CD4-positive, alpha-beta T cell treated with Interleukin-17A for 4 hours (primary cell): ENCODE measurements around the gene BORA.
A peak's percentile ranks its signal among the peaks of the same experiment; 100 is the strongest.
"Not testable (repeated sequence)": the region's sequence is repeated elsewhere in the genome, so short reads cannot be mapped to it uniquely, and the experiment has no call there.

ENCODE experiments used
- DNase-seq: peaks from one replicate; pipeline ENCODE4 v3.0.0-alpha.2; 2020; ENCODE audit warnings: mixed read lengths

Gene BORA

DNA sequence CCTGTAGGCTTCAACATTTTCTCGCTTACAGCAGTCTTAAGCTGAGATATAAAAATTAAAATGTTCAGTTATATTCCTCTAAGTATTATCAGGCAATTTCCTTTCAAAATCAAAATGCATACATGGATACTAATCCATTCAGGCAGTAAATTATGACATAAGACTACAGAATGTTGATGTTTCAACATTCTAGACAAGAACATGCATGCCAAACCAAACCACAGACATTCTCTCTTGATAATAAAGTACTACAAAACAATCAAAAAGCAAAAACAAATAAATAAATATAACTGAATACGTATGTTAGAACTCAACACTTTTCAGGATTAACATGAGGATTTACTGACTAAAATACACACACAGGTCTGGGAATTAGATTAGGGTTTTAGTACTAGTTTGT is 46.3 kb downstream of the BORA start:
- DNase-seq, result no peak

DNA sequence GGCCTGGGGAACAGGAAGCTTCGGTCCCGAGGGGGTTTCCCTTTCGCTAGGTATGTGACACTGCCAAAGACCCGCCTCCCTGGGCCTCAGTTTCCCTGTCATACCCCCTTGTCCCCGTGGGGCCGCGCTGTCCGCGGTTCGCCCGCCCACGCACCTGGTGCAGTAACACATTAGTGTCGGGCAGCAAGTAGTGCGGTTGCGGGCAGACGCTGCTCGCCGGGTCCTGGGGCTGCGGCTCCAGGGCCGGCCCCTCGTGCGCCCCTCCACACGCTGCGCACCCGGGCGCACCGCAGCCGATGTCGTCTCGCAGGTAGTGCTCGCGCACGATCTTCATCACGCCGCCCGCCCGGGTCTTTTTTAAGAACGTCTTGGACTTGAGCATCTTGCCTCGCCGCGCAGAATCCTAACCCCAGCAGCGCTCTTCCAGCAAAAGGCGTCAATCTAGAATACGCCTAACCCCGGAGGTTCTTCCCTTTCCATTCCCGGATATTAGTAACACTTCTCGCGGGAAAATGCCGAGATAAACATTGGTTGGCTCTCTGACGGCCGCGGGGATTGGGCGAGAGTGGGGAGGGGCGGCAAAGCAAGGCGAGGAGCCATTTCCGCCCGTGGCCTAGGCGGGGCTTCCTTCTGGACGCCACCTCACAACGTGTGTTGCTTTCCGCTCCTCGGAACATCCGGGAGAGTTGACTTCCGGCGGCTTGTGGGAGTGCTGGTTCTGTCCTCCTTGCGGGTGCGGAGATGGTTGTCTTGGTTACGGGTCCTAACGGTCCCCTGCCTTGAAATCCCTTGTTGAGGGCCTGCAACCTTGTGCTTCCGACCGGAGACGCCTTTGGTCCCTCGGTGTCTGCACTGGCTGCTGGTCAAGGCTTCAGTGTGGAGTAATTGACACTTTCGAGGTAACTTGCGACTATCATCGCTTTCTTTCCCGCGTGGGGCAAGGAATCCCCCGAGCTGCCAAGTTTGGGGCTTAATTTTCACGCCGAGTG is 54.0 kb downstream of the BORA start, which contains the start of the genes DIS3 and PIBF1:
Gene DIS3, minus strand, starts transcription at position 450 of the 989 bp plus-strand sequence. Its CDS starts 68 bp downstream, at position 382.
Gene PIBF1, plus strand, starts transcription at position 683 of the 989 bp plus-strand sequence. CDS start 1,337 bp downstream, outside the sequence.
- DNase-seq, result peak; percentile 93

DNA sequence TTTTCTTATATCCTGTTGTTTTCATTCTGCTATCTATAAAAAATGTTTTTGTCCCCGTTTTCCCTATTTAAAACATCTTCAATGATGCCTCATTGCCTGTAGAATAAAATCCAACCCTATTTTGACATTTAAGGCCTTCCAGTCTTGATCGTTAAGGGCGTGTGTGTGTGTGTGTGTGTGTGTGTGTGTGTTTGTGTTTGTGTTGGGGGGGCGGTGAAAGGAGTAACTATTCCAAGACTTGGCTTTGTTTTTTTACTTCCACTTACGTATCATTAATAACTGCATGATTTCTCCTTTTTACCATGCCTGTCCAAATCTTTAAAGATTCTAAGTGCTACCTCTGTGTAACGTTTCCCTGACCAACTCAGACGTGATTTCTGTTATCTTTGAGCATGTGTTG is 55.0 kb downstream of the BORA start:
- DNase-seq, result peak; percentile 16

DNA sequence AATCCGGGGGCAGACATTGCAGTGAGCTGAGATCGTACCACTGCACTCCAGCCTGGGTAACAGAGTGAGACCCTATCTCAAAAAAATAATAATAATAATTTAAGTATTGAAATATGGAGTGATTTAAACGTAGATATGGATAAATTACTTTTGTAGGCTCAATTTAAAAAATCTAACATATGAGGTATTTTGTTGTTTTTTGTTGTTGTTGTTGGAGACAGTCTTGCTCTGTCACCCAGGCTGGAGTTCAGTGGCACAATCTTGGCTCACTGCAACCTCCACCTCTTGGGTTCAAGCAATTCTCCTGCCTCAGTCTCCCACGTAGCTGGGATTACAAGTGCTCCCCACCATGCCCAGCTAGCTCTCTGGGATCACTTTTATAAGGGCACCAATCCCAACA is 57.0 kb downstream of the BORA start:
- not testable (repeated sequence) for DNase-seq

DNA sequence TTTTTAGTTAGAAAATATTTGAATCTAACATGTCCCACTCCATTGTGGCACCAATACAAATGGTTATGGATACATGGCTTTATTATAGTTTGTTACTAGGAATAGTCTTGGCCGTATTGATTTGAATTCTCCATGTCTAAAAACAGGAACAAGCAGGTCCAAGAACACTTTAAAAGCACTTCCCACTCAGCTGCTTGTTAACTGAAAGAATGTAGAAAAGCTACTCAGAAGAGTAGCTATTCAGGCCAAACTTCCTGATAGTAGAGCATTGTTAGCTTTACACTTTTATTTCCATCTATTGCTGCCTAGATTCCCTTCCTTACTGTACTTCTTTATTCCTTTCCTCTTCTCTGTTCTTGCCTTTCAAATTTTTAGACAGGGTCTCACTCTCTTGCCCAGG is 61.1 kb downstream of the BORA start:
- DNase-seq, result no peak

DNA sequence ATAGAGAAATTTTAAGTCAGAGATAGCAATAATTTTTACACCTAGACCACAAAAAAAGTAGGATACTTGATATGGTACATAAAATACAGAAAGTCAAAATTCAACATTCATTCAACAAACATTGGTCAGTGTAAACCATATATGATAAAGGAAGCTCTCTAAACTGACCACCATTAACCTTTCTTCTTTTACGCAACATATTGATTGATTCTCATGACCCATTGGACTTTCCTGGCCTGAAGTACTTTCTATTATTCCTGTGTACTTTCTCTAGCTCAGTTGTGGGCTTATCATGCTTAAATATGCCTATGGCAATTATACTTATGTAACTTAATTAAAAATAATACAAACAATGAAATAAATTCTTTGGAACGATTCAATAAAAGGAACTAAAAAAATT is 64.9 kb downstream of the BORA start:
- DNase-seq, result no peak

DNA sequence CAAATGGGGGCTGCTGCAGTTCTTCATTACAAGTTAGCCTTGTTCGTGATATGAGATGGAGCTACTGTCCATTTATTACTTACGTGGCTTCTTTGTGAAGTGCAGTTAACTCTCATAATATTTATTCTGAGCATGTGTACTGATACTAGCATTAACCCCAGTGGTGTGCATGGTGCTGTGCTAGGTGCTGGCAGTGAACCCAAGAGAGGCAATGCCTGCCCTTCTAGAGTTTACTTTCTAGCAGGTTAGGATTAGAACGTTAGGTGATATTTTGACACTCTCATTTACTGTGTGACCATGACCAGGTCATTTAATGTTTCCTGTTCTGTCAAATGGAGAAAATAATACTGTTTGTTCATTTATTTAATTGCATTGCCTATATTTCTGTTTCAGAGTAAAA is 71.1 kb downstream of the BORA start:
- DNase-seq, result no peak

DNA sequence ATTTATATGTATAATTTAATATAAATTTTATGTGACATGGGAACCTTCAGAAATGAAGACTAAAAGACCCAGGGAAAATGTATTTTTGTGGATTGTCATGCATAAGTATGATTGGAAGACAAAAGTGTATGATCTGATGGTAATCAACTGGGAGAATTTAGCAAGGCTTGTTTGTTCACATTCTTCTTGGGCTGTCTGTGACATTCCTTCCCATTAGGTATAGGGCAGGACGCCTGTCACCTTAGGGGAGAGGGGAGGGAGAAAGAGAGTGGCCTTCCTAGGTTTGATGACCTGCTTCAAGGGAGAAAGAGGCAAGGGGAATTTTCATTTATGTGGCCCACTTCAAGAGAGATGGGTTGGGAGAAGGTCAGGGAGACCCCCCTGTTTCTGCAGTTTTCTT is 76.6 kb downstream of the BORA start:
- DNase-seq, result no peak
